Stimulated activated CD4-positive, alpha-beta T cell treated with anti-CD3 and anti-CD28 coated beads, Interleukin-1b, Interleukin-23, amount 100 ng/mL, for 1 hour (primary cell): Measurements from ENCODE around the gene MCFD2.

Source experiments
- DNase-seq, 2 donors: peaks; one replicate each; pipeline ENCODE4 v3.0.0-alpha.2; 2020; ENCODE audit warnings: low read depth in 2 of 2

MCFD2 gene

GRCh38 chr2:46915281-46915810 lies at the start of gene MCFD2:
Gene MCFD2, minus strand, starts transcription at chr2:46915806. Its CDS starts 6,635 bp downstream, at chr2:46909171.
- no peak for DNase-seq

GRCh38 chr2:46964835-46965560 lies 49.4 kb upstream of the MCFD2 start:
- no peak for DNase-seq

- no peak for DNase-seq
Measured at GRCh38 chr2:46963941-46964673, 48.5 kb upstream of the MCFD2 start.

GRCh38 chr2:46963210-46963609 lies 47.6 kb upstream of the MCFD2 start:
- no peak for DNase-seq

GRCh38 chr2:46962751-46963150 lies 47.1 kb upstream of the MCFD2 start:
- DNase-seq = no peak

- DNase-seq = no peak
Measured at GRCh38 chr2:46960618-46961017, 45.0 kb upstream of the MCFD2 start.

GRCh38 chr2:46958431-46959017 lies 42.9 kb upstream of the MCFD2 start:
- no peak for DNase-seq

GRCh38 chr2:46956981-46957531 lies 41.5 kb upstream of the MCFD2 start:
- no peak for DNase-seq

- no peak for DNase-seq
Measured at GRCh38 chr2:46955764-46956163, 40.2 kb upstream of the MCFD2 start.

GRCh38 chr2:46954951-46955571 lies 39.5 kb upstream of the MCFD2 start:
- DNase-seq = no peak

GRCh38 chr2:46952171-46952570 lies 36.6 kb upstream of the MCFD2 start:
- DNase-seq = no peak

GRCh38 chr2:46951290-46952064 lies 35.9 kb upstream of the MCFD2 start:
- no peak for DNase-seq

- DNase-seq = no peak
Measured at GRCh38 chr2:46950314-46950713, 34.7 kb upstream of the MCFD2 start.

GRCh38 chr2:46947841-46948240 lies 32.2 kb upstream of the MCFD2 start:
- no peak for DNase-seq

- no peak for DNase-seq
Measured at GRCh38 chr2:46945671-46946070, 30.1 kb upstream of the MCFD2 start.

GRCh38 chr2:46943881-46944798 lies 28.5 kb upstream of the MCFD2 start:
- DNase-seq = peak; percentile 28 to 32

GRCh38 chr2:46942891-46943626 lies 27.5 kb upstream of the MCFD2 start:
- no peak for DNase-seq

- peak; percentile 37 to 40 for DNase-seq
Measured at GRCh38 chr2:46942143-46942526, 26.5 kb upstream of the MCFD2 start.

- DNase-seq = no peak
Measured at GRCh38 chr2:46939626-46940359, 24.2 kb upstream of the MCFD2 start.
